ENCODE results near the gene PTPRN2. TPM values are rescaled to one million over a fixed set of nuclear protein-coding genes. Genes with fewer than 3 reads are reported as not detected.

Gene PTPRN2
- total and polyA plus RNA-seq, 2 of the 8 experiments (the other 6 are each of a cell fraction or from before 2014, with no cell fraction given), result 2.6 to 4.5 TPM

DNA sequence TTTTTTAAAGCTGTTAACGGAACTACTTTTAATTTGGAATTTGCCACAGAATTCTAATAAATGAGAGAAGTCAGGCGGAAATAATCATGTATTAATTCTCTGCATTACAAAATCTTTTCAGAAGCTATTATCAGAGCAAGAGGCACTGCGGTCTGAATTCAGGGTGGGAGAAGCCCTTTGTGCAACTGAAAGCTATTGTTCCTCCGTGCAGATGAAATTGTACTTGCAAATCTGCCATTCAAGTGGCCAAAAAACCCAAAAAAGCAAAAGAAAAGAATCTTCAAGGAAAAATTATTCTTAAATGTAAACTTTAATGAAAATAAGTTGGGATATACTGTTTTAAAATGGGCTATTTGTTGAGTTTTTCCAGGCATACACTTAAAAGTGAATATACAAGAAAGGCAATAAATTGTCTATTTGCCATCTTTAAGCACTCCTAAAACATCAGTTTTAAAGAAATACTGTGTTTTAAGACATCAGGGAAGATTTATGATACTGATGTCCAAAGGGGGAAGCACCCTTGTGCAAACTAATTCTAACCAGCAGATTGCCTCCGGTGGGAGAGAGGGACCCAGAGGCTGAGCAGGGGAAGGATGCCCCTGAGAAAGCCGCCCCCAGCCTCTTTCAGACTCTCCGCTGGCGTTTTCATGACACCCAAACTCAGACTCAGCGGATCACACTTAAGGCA is 899.6 kb downstream of the PTPRN2 start:
- Histone ChIP-seq H3K23ac (ENCODE audit: insufficient read length) (no peak overlapping the region), H3K9ac (replicated peaks in 1 of 4; ENCODE audit: extremely low read depth in 1 of 4, low read depth in 3 of 4, low read length in 3 of 4) (no peak overlapping the region), H3K79me1 (ENCODE audit: low read depth, low read length) (no peaks in the 10 kb centered on the region), H3K4me3 (ENCODE audit: extremely low read depth in 1 of 4, insufficient read depth in 2 of 4, low read depth in 3 of 4, low read length in 4 of 4) (peak overlapping the region; percentile 32 to 62 (median 35); a peak in 6 of 8 replicates), H4K20me1 (replicated peaks in 1 of 2; ENCODE audit: control insufficient read depth in 1 of 2, insufficient read depth in 2 of 2, low read length in 2 of 2) (peaks cover 20 to 22% of the 10 kb centered on the region in 2 experiments), H2BK15ac (ENCODE audit: low read length) (no peak overlapping the region), H4K91ac (replicated peaks; ENCODE audit: insufficient read length, low read length) (no peak overlapping the region), H3K4me1 (replicated peaks in 1 of 4; ENCODE audit: control insufficient read depth in 3 of 4, insufficient read depth in 4 of 4, low read length in 3 of 4) (peaks cover 7 to 47% (median 24%) of the 10 kb centered on the region in 4 experiments), H3K79me2 (ENCODE audit: control insufficient read depth in 1 of 2, insufficient read depth in 2 of 2, low read length in 2 of 2) (no peaks in the 10 kb centered on the region), H4K8ac (ENCODE audit: extremely low read depth, insufficient read depth, low read length) (no peak overlapping the region), H3K18ac (ENCODE audit: extremely low read depth, low read length) (no peak overlapping the region), H3K27ac (ENCODE audit: low read depth, low read length) (no peak overlapping the region), H3K9me3 (ENCODE audit: insufficient read depth in 2 of 2, low read depth in 1 of 2, low read length in 1 of 2) (no peaks in the 10 kb centered on the region; a peak in 1 of 4 replicates), H3K27me3 (replicated peaks in 1 of 4; ENCODE audit: control insufficient read depth in 3 of 4, extremely low read depth in 1 of 4, insufficient read depth in 3 of 4, low read length in 3 of 4) (peaks cover 87 to 95% (median 91%) of the 10 kb centered on the region in 4 experiments), H2BK5ac (ENCODE audit: low read depth, low read length) (no peak overlapping the region), H3K4me2 (ENCODE audit: insufficient read depth in 1 of 2, low read depth in 2 of 2, low read length in 2 of 2) (peak overlapping the region; percentile 96), H4K5ac (ENCODE audit: insufficient read length, low read depth, low read length) (no peak overlapping the region), H3K4ac (replicated peaks; ENCODE audit: insufficient read length, low read depth, low read length) (no peak overlapping the region), H2BK20ac (ENCODE audit: low read length) (no peak overlapping the region), H2BK120ac (replicated peaks; ENCODE audit: low read depth, low read length) (no peak overlapping the region), H3K23me2 (ENCODE audit: low read depth, low read length) (peaks cover 18% of the 10 kb centered on the region; the same call in 1 of the 2 replicates), H3K14ac (ENCODE audit: insufficient read length) (no peak overlapping the region), H2BK12ac (ENCODE audit: low read depth, low read length) (peak overlapping the region; percentile 9; the same call in 1 of the 2 replicates), H3K36me3 (ENCODE audit: control insufficient read depth in 2 of 4, insufficient read depth in 4 of 4, low read length in 3 of 4) (peaks cover 0 to 14% (median 0%) of the 10 kb centered on the region in 4 experiments; a peak in 1 of 8 replicates), H2AK5ac (ENCODE audit: low read depth, low read length) (no peak overlapping the region), H3K56ac (replicated peaks; ENCODE audit: insufficient read length, low read depth, low read length) (no peak overlapping the region), H2AFZ (ENCODE audit: low read length) (no peak overlapping the region)
- DNase-seq (ENCODE audit: low read depth in 1 of 2, low spot score in 2 of 2), result no peak
- WGBS, 2 experiments (ENCODE audit: extremely low coverage in 1 of 2, insufficient coverage in 1 of 2, insufficient read length in 1 of 2, insufficient replicate concordance in 2 of 2, low coverage in 1 of 2, low lambda C conversion rate in 2 of 2, missing lambda C conversion rate in 1 of 2), result 6% methylated on average over 9 of the region's 9 CpGs; no CpG with 5 or more reads in 1 of the 2 experiments
- FAIRE-seq, result no peak
- TF ChIP-seq, protein P1, sequence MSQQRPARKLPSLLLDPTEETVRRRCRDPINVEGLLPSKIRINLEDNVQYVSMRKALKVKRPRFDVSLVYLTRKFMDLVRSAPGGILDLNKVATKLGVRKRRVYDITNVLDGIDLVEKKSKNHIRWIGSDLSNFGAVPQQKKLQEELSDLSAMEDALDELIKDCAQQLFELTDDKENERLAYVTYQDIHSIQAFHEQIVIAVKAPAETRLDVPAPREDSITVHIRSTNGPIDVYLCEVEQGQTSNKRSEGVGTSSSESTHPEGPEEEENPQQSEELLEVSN (IDR thresholded peaks at IDR 0.05), result no peak
- TF ChIP-seq RNF2 (IDR thresholded peaks at IDR 0.05; ENCODE audit: borderline replicate concordance, low read depth, low read length, missing control alignments, poor library complexity, severe bottlenecking) (peak; percentile 86), KDM1A (IDR thresholded peaks at IDR 0.05; ENCODE audit: borderline replicate concordance, low read length) (no peak), TAF7 (optimal IDR thresholded peaks at IDR 0.05; ENCODE audit: borderline replicate concordance, low read depth, low read length) (peak; percentile 13), FOSL1 (IDR thresholded peaks at IDR 0.05; ENCODE audit: insufficient read depth, low read depth, low read length) (no peak)
- ChIA-PET CTCF (ENCODE audit: partially characterized antibody) (no interaction called here), POLR2A (ENCODE audit: partially characterized antibody) (interaction anchor here (1.0 kb wide), 1 partner anchor 11 kb away, joined by 3 read pairs; no protein-coding TSS in a partner anchor)

Data from H1 (cell line).